K562 (cell line): ENCODE results near the gene HCN1. TPM values are rescaled to one million over a fixed set of nuclear protein-coding genes. Genes with fewer than 3 reads are reported as not detected.
A peak's percentile ranks its signal among the peaks of the same experiment; 100 is the strongest.

Experiments used
- ATAC-seq: fragments of 200-7000 bp; cut with Tn5 transposase; 3 replicates; pipeline ENCODE4 v1.9.1; 2020; ENCODE audit warnings: moderate library complexity
- BruUV-seq: library from RNA; stranded (reverse); fragments of 400-500 nt; replicated peaks from 2 replicates; lab custom pipeline; 2021; lab: Mats Ljungman, UMichigan
- CTCF ChIA-PET: fragments of 300-600 bp; formaldehyde crosslinking; extraction: SDS; loops from one replicate; lab custom pipeline; 2021; ENCODE audit warnings: low intra/inter-chr PET ratio; lab: Yijun Ruan, JAX
- POLR2A ChIA-PET: fragments of 300-600, 350-650 bp; sonication (Branson Sonifier 250); formaldehyde crosslinking; extraction: SDS; loops from one replicate; lab custom pipeline; 2021; ENCODE audit warnings: antibody characterized with exemption, inconsistent platforms; lab: Yijun Ruan, JAX
- DNase-seq, 4 experiments: peaks; one replicate each; pipeline versions ENCODE4 v3.0.0 to v3.0.0-alpha.2; 2011 to 2018; ENCODE audit warnings: low spot score in 3 of 4, mixed read lengths in 3 of 4; ENCODE audit errors: extremely low read depth in 1 of 4
- FAIRE-seq: peaks from 2 replicates; lab custom pipeline; 2011; peaks lifted over from hg19 to GRCh38; lab: Jason Lieb, UNC
- H2AFZ ChIP-seq: 2 replicates; pipeline ENCODE4 v1.6.0; 2011; ENCODE audit warnings: low read depth, low read length, control low read depth, inconsistent platforms
- H3K27ac ChIP-seq: fragments of 200-600 bp; 3 replicates; pipeline ENCODE4 v1.8.0; 2011; ENCODE audit warnings: low read depth, mild to moderate bottlenecking, control low read depth, inconsistent platforms, low read length, moderate library complexity, mixed read lengths; ENCODE audit errors: extremely low read depth
- H3K27me3 ChIP-seq, 2 experiments: fragments of 300-600 bp in 1 of 2; 2 replicates in 1 of 2; 3 replicates in 1 of 2; pipeline versions ENCODE4 v1.6.0 to v1.8.0; 2011; ENCODE audit warnings: inconsistent platforms in 2 of 2, low read length in 2 of 2, mild to moderate bottlenecking in 1 of 2, mixed read lengths in 1 of 2, moderate library complexity in 1 of 2; ENCODE audit not compliant: control insufficient read depth in 2 of 2, insufficient read depth in 2 of 2
- H3K36me3 ChIP-seq: fragments of 300-600 bp; 3 replicates; pipeline ENCODE4 v1.8.0; 2011; ENCODE audit warnings: mild to moderate bottlenecking, low read length, inconsistent platforms; ENCODE audit not compliant: control insufficient read depth, insufficient read depth
- H3K4me1 ChIP-seq, 2 experiments: fragments of 200-600 bp in 1 of 2; replicated peaks in 1 of 2; 2 replicates in 1 of 2; 3 replicates in 1 of 2; pipeline versions ENCODE4 v1.5.1 to v1.8.0; 2011; ENCODE audit warnings: inconsistent platforms in 2 of 2, low read length in 2 of 2, mild to moderate bottlenecking in 1 of 2, mixed read lengths in 1 of 2, moderate library complexity in 1 of 2; ENCODE audit not compliant: control insufficient read depth in 2 of 2, insufficient read depth in 2 of 2
- H3K4me2 ChIP-seq: 2 replicates; pipeline ENCODE4 v1.6.1; 2011; ENCODE audit warnings: low read length, control low read depth, inconsistent platforms, mixed read lengths; ENCODE audit not compliant: insufficient read depth
- H3K4me3 ChIP-seq: fragments of 200-600 bp; sonication (generic), shearing (Covaris generic); 2 replicates; pipeline ENCODE4 v1.5.1; 2016; ENCODE audit warnings: control low read depth, inconsistent platforms
- H3K79me2 ChIP-seq: fragments of 200-600 bp; 3 replicates; pipeline ENCODE4 v1.8.0; 2011; ENCODE audit warnings: low read length, inconsistent platforms; ENCODE audit not compliant: control insufficient read depth, insufficient read depth
- H3K9ac ChIP-seq, 2 experiments: 2 replicates each; pipeline versions ENCODE4 v1.6.0 to v1.6.1; 2011; ENCODE audit warnings: low read depth in 2 of 2, low read length in 2 of 2, control low read depth in 1 of 2, inconsistent platforms in 1 of 2, mild to moderate bottlenecking in 1 of 2, mixed read lengths in 1 of 2; ENCODE audit not compliant: insufficient read depth in 1 of 2
- H3K9me1 ChIP-seq: one replicate; pipeline ENCODE4 v1.6.0; 2011; ENCODE audit warnings: inconsistent platforms, mild to moderate bottlenecking, low read length, moderate library complexity; ENCODE audit not compliant: control insufficient read depth, insufficient read depth
- H3K9me3 ChIP-seq: replicated peaks from 2 replicates; pipeline ENCODE4 v1.5.1; 2011; ENCODE audit warnings: low read depth, low read length, inconsistent platforms; ENCODE audit not compliant: control insufficient read depth, insufficient read depth
- H4K20me1 ChIP-seq: replicated peaks from 2 replicates; pipeline ENCODE4 v1.6.1; 2011; ENCODE audit warnings: low read length, inconsistent platforms, mixed read lengths; ENCODE audit not compliant: control insufficient read depth, insufficient read depth
- CREB1 ChIP-seq, 2 experiments: sonication (generic) in 1 of 2; formaldehyde crosslinking in 1 of 2; IDR thresholded peaks; 2 replicates each; pipeline versions ENCODE4 v1.6.1 to v1.8.0; 2012 to 2022; ENCODE audit warnings: inconsistent platforms in 1 of 2, mild to moderate bottlenecking in 1 of 2, missing genetic modification reagents in 1 of 2, moderate library complexity in 1 of 2
- ELF2 ChIP-seq: fragments of 250-450 bp; sonication (Bioruptor Pico); IDR thresholded peaks from 2 replicates; pipeline ENCODE4 v1.5.0; 2021; ENCODE audit warnings: mild to moderate bottlenecking
- HMGN3 ChIP-seq: IDR thresholded peaks from 2 replicates; pipeline ENCODE4 v1.6.1; 2011; ENCODE audit warnings: borderline replicate concordance, low read depth, mild to moderate bottlenecking, mixed read lengths, low read length; ENCODE audit not compliant: insufficient read length; ENCODE audit errors: extremely low read depth
- MCM2 ChIP-seq: fragments of 450-650 bp; IDR thresholded peaks from 2 replicates; pipeline ENCODE4 v1.6.1; 2017; ENCODE audit warnings: low read depth, mild to moderate bottlenecking
- NCOA2 ChIP-seq, 2 experiments: fragments of 450-650 bp; IDR thresholded peaks; 2 replicates each; pipeline ENCODE4 v1.6.1; 2018; ENCODE audit warnings: mild to moderate bottlenecking in 2 of 2, moderate library complexity in 1 of 2; ENCODE audit not compliant: partially characterized antibody in 2 of 2
- NR1H2 ChIP-seq: sonication (generic); formaldehyde crosslinking; IDR thresholded peaks from 2 replicates; pipeline ENCODE4 v1.4.0; 2020; ENCODE audit warnings: mild to moderate bottlenecking, missing genetic modification reagents
- PHF8 ChIP-seq: fragments of 200-600 bp; sonication (generic); IDR thresholded peaks from 2 replicates; pipeline ENCODE4 v1.6.1; 2012; ENCODE audit warnings: mixed run types, mild to moderate bottlenecking, inconsistent platforms, low read length, moderate library complexity, borderline replicate concordance
- POLR2B ChIP-seq: fragments of 450-650 bp; IDR thresholded peaks from 2 replicates; pipeline ENCODE4 v1.6.1; 2018; ENCODE audit warnings: low read depth; ENCODE audit not compliant: partially characterized antibody
- RUNX1 ChIP-seq: sonication (generic); IDR thresholded peaks from 2 replicates; pipeline ENCODE4 v1.6.1; 2016; ENCODE audit warnings: antibody characterized with exemption, low read depth
- SMARCA4 ChIP-seq: fragments of 450-650 bp; IDR thresholded peaks from 2 replicates; pipeline ENCODE4 v1.6.1; 2016
- TAF15 ChIP-seq: fragments of 200-400 bp; formaldehyde crosslinking; IDR thresholded peaks from 2 replicates; pipeline ENCODE4 v1.6.1; 2017; ENCODE audit warnings: mild to moderate bottlenecking, low read depth, low read length, moderate library complexity
- THRAP3 ChIP-seq: fragments of 450-650 bp; IDR thresholded peaks from 2 replicates; pipeline ENCODE4 v1.6.1; 2016; ENCODE audit warnings: mild to moderate bottlenecking, inconsistent platforms, borderline replicate concordance
- YBX1 ChIP-seq: fragments of 450-650 bp; IDR thresholded peaks from 2 replicates; pipeline ENCODE4 v1.7.1; 2016; ENCODE audit warnings: mild to moderate bottlenecking
- ZKSCAN3 ChIP-seq: fragments of 250-450 bp; sonication (Bioruptor Pico); IDR thresholded peaks from 2 replicates; pipeline ENCODE4 v1.4.0; 2020
- ZNF134 ChIP-seq: fragments of 250-450 bp; sonication (Bioruptor Pico); conservative IDR thresholded peaks from 2 replicates; pipeline ENCODE4 v1.4.0; 2020
- WGBS: fragments of 100-300 bp; shearing (Covaris generic); methylation state at CpG from one replicate; pipeline ENCODE4 v1.1.6; 2016; ENCODE audit warnings: low coverage, mixed read lengths; ENCODE audit not compliant: insufficient coverage; ENCODE audit errors: missing lambda C conversion rate; 5-methylcytosine and 5-hydroxymethylcytosine counted together
- in situ Hi-C: fragments of 300-500 bp; cut with MboI; formaldehyde crosslinking; loops from 4 replicates; pipeline ENCODE4 v1.15.0; 2018; ENCODE audit warnings: inconsistent platforms, mixed read lengths
- intact Hi-C: fragments of 100-400 bp; cut with micrococcal nuclease; formaldehyde crosslinking; loops from 2 replicates; pipeline ENCODE4 v1.14.2; 2022
- polyA plus RNA-seq, 8 experiments: library from polyadenylated mRNA; depleted of rRNA in 4 of 8; stranded (reverse) in 5 of 8; unstranded in 3 of 8; fragments of >200 nt; fragmentation: Nextera tagmentation in 2 of 8; fragmentation: Illumina TruSeq in 1 of 8; extraction: Ambion mirVana in 2 of 8; extraction: Trizol in 1 of 8; gene quantifications; 2 replicates each; pipeline versions ENCODE4 v1.2.1 to v1.2.3, GENCODE V29; 2011 to 2014; ENCODE audit warnings: inconsistent platforms in 1 of 8, missing spikeins in 1 of 8
- total RNA-seq, 7 experiments: library from RNA; depleted of rRNA in 6 of 7; stranded (reverse); fragments of >200 nt in 6 of 7; fragmentation: Illumina TruSeq in 2 of 7; extraction: Trizol in 2 of 7; gene quantifications; 2 replicates each; pipeline versions ENCODE4 v1.2.1 to v1.2.3, GENCODE V29; 2011 to 2021; ENCODE audit warnings: low replicate concordance in 1 of 7
- TF ChIP-seq, protein P1 (sequence below): fragments of 450-650 bp; IDR thresholded peaks from 2 replicates; pipeline ENCODE4 v1.6.1; 2016; ENCODE audit warnings: low read depth, mild to moderate bottlenecking, moderate library complexity
- TF ChIP-seq, protein P2 (sequence below): fragments of 250-450 bp; sonication (Bioruptor Pico); IDR thresholded peaks from 2 replicates; pipeline ENCODE4 v1.4.0; 2020; ENCODE audit warnings: mild to moderate bottlenecking, moderate library complexity

Gene HCN1
- total and polyA plus RNA-seq, 9 of the 15 experiments (the other 6 are each of a cell fraction or from before 2014, with no cell fraction given): not detected

DNA sequence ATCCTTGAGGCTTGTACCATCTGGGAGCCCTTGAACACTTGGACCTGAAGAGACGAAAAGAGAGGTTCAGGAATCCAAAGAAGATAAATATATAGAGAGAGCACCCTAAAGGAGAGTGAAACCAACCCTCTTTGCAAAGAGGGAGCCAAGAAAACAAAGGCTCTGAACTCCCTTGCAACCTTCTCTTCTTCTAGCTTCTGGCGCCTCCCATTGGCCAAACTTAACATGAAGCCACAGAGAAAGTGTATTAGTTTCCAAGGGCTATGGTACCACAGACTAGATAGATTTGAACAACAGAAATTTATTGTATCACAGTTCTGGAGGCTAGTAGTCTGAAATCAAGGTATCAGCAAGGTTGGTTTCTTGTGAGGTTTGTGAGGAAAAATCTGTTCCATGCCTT is 175.1 kb downstream of the HCN1 start:
- ChIA-PET CTCF (no interaction called here), POLR2A (no interaction called here)
- Histone ChIP-seq H3K9ac (no peak overlapping the region), H3K4me2 (no peak overlapping the region), H4K20me1 (no peaks in the 10 kb centered on the region), H3K27ac (no peak overlapping the region), H3K36me3 (no peaks in the 10 kb centered on the region), H2AFZ (no peak overlapping the region), H3K79me2 (no peaks in the 10 kb centered on the region), H3K9me1 (no peaks in the 10 kb centered on the region), H3K4me1 (no peaks in the 10 kb centered on the region), H3K27me3 (no peaks in the 10 kb centered on the region), H3K4me3 (no peak overlapping the region), H3K9me3 (no peaks in the 10 kb centered on the region)
- DNase-seq (peak in 1 of 4 experiments; percentile 1), ATAC-seq (no peak), FAIRE-seq (no peak)
- TF ChIP-seq MCM2: no peak
- TF ChIP-seq THRAP3: no peak
- TF ChIP-seq CREB1 (IDR thresholded peaks at IDR 0.05): no peak
- TF ChIP-seq CREB1 (CRISPR knock-in tag; IDR thresholded peaks at IDR 0.05): no peak
- no peak for TF ChIP-seq NR1H2 (CRISPR knock-in tag)
- no peak for TF ChIP-seq PHF8
- no peak for TF ChIP-seq ELF2 (CRISPR knock-in tag)
- no peak for TF ChIP-seq RUNX1
- TF ChIP-seq HMGN3: no peak
- no peak for TF ChIP-seq SMARCA4
- no peak for TF ChIP-seq ZNF134 (CRISPR knock-in tag)
- TF ChIP-seq ZKSCAN3: no peak
- TF ChIP-seq TAF15: no peak
- no peak for TF ChIP-seq NCOA2 (IDR thresholded peaks at IDR 0.05; ENCODE audit: partially characterized antibody in 2 of 2)
- no peak for TF ChIP-seq POLR2B
- no peak for TF ChIP-seq YBX1
- TF ChIP-seq, protein P1, sequence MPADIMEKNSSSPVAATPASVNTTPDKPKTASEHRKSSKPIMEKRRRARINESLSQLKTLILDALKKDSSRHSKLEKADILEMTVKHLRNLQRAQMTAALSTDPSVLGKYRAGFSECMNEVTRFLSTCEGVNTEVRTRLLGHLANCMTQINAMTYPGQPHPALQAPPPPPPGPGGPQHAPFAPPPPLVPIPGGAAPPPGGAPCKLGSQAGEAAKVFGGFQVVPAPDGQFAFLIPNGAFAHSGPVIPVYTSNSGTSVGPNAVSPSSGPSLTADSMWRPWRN: no peak
- TF ChIP-seq, protein P2, sequence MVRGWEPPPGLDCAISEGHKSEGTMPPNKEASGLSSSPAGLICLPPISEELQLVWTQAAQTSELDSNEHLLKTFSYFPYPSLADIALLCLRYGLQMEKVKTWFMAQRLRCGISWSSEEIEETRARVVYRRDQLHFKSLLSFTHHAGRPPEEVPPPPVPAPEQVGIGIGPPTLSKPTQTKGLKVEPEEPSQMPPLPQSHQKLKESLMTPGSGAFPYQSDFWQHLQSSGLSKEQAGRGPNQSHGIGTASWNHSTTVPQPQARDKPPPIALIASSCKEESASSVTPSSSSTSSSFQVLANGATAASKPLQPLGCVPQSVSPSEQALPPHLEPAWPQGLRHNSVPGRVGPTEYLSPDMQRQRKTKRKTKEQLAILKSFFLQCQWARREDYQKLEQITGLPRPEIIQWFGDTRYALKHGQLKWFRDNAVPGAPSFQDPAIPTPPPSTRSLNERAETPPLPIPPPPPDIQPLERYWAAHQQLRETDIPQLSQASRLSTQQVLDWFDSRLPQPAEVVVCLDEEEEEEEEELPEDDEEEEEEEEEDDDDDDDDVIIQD: no peak
- in situ Hi-C loops: no loop called here
- no TSS peak for BruUV-seq
- intact Hi-C loops: no loop called here
- WGBS: 3% methylated on average over 2 of the region's 2 CpGs
